T-cell (primary cell): Measurements from ENCODE around the gene RNPEPL1. TPM values are rescaled to one million over a fixed set of nuclear protein-coding genes. Genes with fewer than 3 reads are reported as not detected.
"Not testable (repeated sequence)": the region's sequence is repeated elsewhere in the genome, so short reads cannot be mapped to it uniquely, and the experiment has no call there.

Source experiments
- ATAC-seq, 4 experiments: fragments of 200-7000 bp in 3 of 4; fragments of 150-1000 bp in 1 of 4; cut with Tn5 transposase; replicated peaks in 1 of 4; 1 replicate in 3 of 4; 2 replicates in 1 of 4; pipeline ENCODE4 v1.10.0; 2021; ENCODE audit warnings: moderate library complexity in 3 of 4, mild to moderate bottlenecking in 2 of 4, moderate number of reproducible peaks in 1 of 4
- CTCF ChIA-PET, 2 donors: fragments of 300-600 bp; sonication (Branson Sonifier 250); formaldehyde crosslinking; loops; one replicate each; lab custom pipeline; 2022; ENCODE audit warnings: antibody characterized with exemption in 2 of 2; lab: Charles Lee
- POLR2A ChIA-PET, 2 donors: fragments of 300-600 bp; sonication (Branson Sonifier 250); formaldehyde crosslinking; loops; one replicate each; lab custom pipeline; 2022; ENCODE audit warnings: antibody characterized with exemption in 2 of 2; lab: Charles Lee
- DNase-seq, 35 experiments: peaks; one replicate each; pipeline versions ENCODE4 v3.0.0 to v3.0.0-alpha.2; 2013 to 2023
- H3K27ac ChIP-seq: one replicate; pipeline ENCODE4 v1.5.1; 2013; ENCODE audit warnings: low read length
- H3K27me3 ChIP-seq, 2 experiments: replicated peaks in 1 of 2; 1 replicate in 1 of 2; 2 replicates in 1 of 2; pipeline versions ENCODE4 v1.6.1 to v1.7.0; 2013; ENCODE audit warnings: low read length in 1 of 2, mixed read lengths in 1 of 2; ENCODE audit not compliant: control insufficient read depth in 2 of 2, insufficient read depth in 2 of 2; ENCODE audit errors: extremely low read depth in 1 of 2
- H3K36me3 ChIP-seq, 2 donors: 1 replicate in 1 of 2; 2 replicates in 1 of 2; pipeline versions ENCODE4 v1.6.1 to v1.7.0; 2013; ENCODE audit warnings: low read length in 1 of 2; ENCODE audit not compliant: control insufficient read depth in 2 of 2, insufficient read depth in 1 of 2; ENCODE audit errors: extremely low read depth in 1 of 2
- H3K4me1 ChIP-seq, 2 experiments: 1 replicate in 1 of 2; 2 replicates in 1 of 2; pipeline versions ENCODE4 v1.6.1 to v1.7.0; 2013; ENCODE audit warnings: low read length in 2 of 2, mixed read lengths in 1 of 2; ENCODE audit not compliant: insufficient read depth in 2 of 2, control insufficient read depth in 1 of 2; ENCODE audit errors: extremely low read depth in 1 of 2
- H3K4me3 ChIP-seq, 2 donors: 1 replicate in 1 of 2; 2 replicates in 1 of 2; pipeline versions ENCODE4 v1.5.1 to v1.7.0; 2013; ENCODE audit warnings: mild to moderate bottlenecking in 2 of 2, low read length in 1 of 2, moderate library complexity in 1 of 2; ENCODE audit not compliant: control insufficient read depth in 1 of 2; ENCODE audit errors: extremely low read depth in 1 of 2
- H3K9me3 ChIP-seq: 2 replicates; pipeline ENCODE4 v1.7.0; 2013
- H3K27ac Mint-ChIP-seq, 2 donors: one replicate each; pipeline ENCODE4 v1.8.0; 2020 to 2021; ENCODE audit warnings: mild to moderate bottlenecking in 2 of 2, mixed read lengths in 2 of 2
- H3K27me3 Mint-ChIP-seq, 2 donors: one replicate each; pipeline ENCODE4 v1.8.0; 2021 to 2022; ENCODE audit warnings: mixed read lengths in 2 of 2
- H3K36me3 Mint-ChIP-seq: one replicate; pipeline ENCODE4 v1.8.0; 2021; ENCODE audit warnings: mixed read lengths
- H3K4me1 Mint-ChIP-seq, 3 donors: one replicate each; pipeline ENCODE4 v1.8.0; 2020 to 2022; ENCODE audit warnings: mixed read lengths in 3 of 3, mild to moderate bottlenecking in 1 of 3
- H3K4me3 Mint-ChIP-seq, 3 donors: one replicate each; pipeline ENCODE4 v1.8.0; 2020 to 2022; ENCODE audit warnings: mild to moderate bottlenecking in 3 of 3, mixed read lengths in 3 of 3, moderate library complexity in 3 of 3
- H3K9me3 Mint-ChIP-seq, 3 donors: one replicate each; pipeline ENCODE4 v1.8.0; 2020 to 2022; ENCODE audit warnings: mixed read lengths in 3 of 3
- WGBS: methylation state at CpG from one replicate; pipeline ENCODE4 v1.1.5; 2013; ENCODE audit warnings: missing lambda C conversion rate; ENCODE audit not compliant: insufficient coverage; 5-methylcytosine and 5-hydroxymethylcytosine counted together
- total RNA-seq, 35 experiments: library from RNA in 6 of 35; stranded (reverse) in 6 of 35; fragments of 120-200 nt in 1 of 35; gene quantifications; one replicate each; pipeline versions ENCODE4 v1.2.1 to v1.2.4 and lab custom pipeline; 2013 to 2026

The RNPEPL1 gene
- total RNA-seq, 5 donors from 2014 or later (not counting 1 experiment from before 2014, with no cell fraction given) = 87.6 to 202 (median 189) TPM

- Mint-ChIP-seq H3K36me3 (peaks cover 63% of the 10 kb centered on the region), H3K27me3 (no peaks in the 10 kb centered on the region), H3K9me3 (no peaks in the 10 kb centered on the region), H3K27ac (no peak overlapping the region), H3K4me1 (peaks cover 8 to 19% (median 18%) of the 10 kb centered on the region in 3 donors), H3K4me3 (no peak overlapping the region)
- Histone ChIP-seq H3K4me1 (no peaks in the 10 kb centered on the region), H3K27me3 (no peaks in the 10 kb centered on the region), H3K9me3 (no peaks in the 10 kb centered on the region), H3K4me3 (no peak overlapping the region), H3K36me3 (peaks cover 0 to 29% of the 10 kb centered on the region in 2 donors), H3K27ac (no peak overlapping the region)
- ATAC-seq (no peak), DNase-seq (no peak)
- CTCF ChIA-PET = no interaction called here
- POLR2A ChIA-PET = interaction anchor here in 1 of 2 donors (1.1 kb wide), 1 partner anchor 27 kb away, joined by 3 read pairs; no protein-coding TSS in a partner anchor
- WGBS = 98% methylated on average over 23 of the region's 43 CpGs
Measured at GRCh38 chr2:240538031-240538780, 30.1 kb upstream of the RNPEPL1 start.

DNA sequence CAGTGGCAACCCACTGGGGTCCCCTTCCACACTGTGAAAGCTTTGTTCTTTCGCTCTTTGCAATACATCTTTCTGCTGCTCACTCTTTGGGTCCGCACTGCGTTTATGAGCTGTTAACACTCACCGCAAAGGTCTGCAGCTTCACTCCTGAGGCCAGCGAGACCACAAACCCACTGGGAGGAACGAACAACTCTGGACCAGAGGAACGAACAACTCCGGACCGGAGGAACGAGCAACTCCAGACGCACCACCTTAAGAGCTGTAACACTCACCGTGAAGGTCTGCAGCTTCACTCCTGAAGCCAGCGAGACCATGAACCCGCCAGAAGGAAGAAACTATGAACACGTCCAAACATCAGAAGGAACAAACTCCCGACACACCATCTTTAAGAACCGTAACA, 29.2 kb upstream of the RNPEPL1 start:
- POLR2A ChIA-PET = interaction anchor here in 1 of 2 donors (1.1 kb wide), 1 partner anchor 26 kb away, joined by 3 read pairs; no protein-coding TSS in a partner anchor
- CTCF ChIA-PET = interaction anchor here in 1 of 2 donors (0.6 kb wide), 1 partner anchor 25 kb away, joined by 3 read pairs; no protein-coding TSS in a partner anchor

GRCh38 chr2:240539906-240540305, 28.4 kb upstream of the RNPEPL1 start:
- ATAC-seq = no peak
- no peaks in the 10 kb centered on the region for H3K9me3 ChIP-seq
- H3K27ac ChIP-seq = no peak overlapping the region
- H3K27me3 Mint-ChIP-seq = no peaks in the 10 kb centered on the region
- H3K4me1 Mint-ChIP-seq = peaks cover 11 to 22% (median 19%) of the 10 kb centered on the region in 3 donors
- H3K4me1 ChIP-seq = no peaks in the 10 kb centered on the region
- H3K9me3 Mint-ChIP-seq = no peaks in the 10 kb centered on the region
- H3K36me3 ChIP-seq = peaks cover 0 to 27% of the 10 kb centered on the region in 2 donors
- H3K4me3 Mint-ChIP-seq = no peak overlapping the region
- peaks cover 56% of the 10 kb centered on the region for H3K36me3 Mint-ChIP-seq
- no peak for DNase-seq
- POLR2A ChIA-PET = no interaction called here
- H3K4me3 ChIP-seq = no peak overlapping the region
- H3K27ac Mint-ChIP-seq = no peak overlapping the region
- CTCF ChIA-PET = no interaction called here
- H3K27me3 ChIP-seq = no peaks in the 10 kb centered on the region

More for the DNA sequence above, 29.2 kb upstream of the RNPEPL1 start:
- H3K27ac Mint-ChIP-seq, H3K9me3 ChIP-seq, H3K27ac ChIP-seq, H3K4me3 Mint-ChIP-seq, H3K4me1 ChIP-seq, DNase-seq, H3K4me3 ChIP-seq, H3K27me3 Mint-ChIP-seq, H3K9me3 Mint-ChIP-seq, H3K27me3 ChIP-seq, ATAC-seq: not testable (repeated sequence)
- WGBS = over 99% methylated on average over 16 of the region's 17 CpGs
- H3K4me1 Mint-ChIP-seq = peaks cover 8 to 19% (median 19%) of the 10 kb centered on the region in 3 donors
- H3K36me3 ChIP-seq = peaks cover 0 to 29% of the 10 kb centered on the region in 2 donors
- peaks cover 59% of the 10 kb centered on the region for H3K36me3 Mint-ChIP-seq

DNA sequence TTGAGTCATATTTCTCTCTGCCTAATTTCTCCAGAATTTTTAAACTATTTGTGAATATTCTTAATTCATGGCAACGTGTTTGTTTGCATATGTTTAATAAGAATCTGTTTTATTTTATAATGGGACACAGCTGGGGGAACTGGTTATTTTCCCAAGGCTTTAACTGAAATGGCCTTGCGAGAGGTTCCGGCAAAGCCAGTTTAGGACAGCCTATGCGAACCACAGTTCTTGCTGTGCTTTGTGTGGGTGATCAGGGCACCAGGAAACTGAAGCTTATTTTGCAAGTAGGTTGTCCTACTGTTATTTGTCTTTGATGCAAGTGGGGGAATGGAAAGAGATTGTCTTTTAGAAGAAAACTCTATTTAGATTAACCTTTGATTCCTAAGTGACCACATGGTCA, 17.0 kb upstream of the RNPEPL1 start:
- Mint-ChIP-seq H3K36me3 (peaks cover 30% of the 10 kb centered on the region), H3K27ac (peak overlapping the region in 1 of 2 donors; percentile 66), H3K4me3 (no peak overlapping the region), H3K9me3 (no peaks in the 10 kb centered on the region), H3K4me1 (peaks cover 4 to 16% (median 11%) of the 10 kb centered on the region in 3 donors), H3K27me3 (no peaks in the 10 kb centered on the region)
- ChIA-PET CTCF (no interaction called here), POLR2A (interaction anchor here in 1 of 2 donors (0.6 kb wide), 2 partner anchors 65 to 552 kb away, joined by 3 to 7 read pairs; no protein-coding TSS in a partner anchor)
- peaks cover 12 to 33% of the 10 kb centered on the region in 2 donors for H3K36me3 ChIP-seq
- no peak overlapping the region for H3K4me3 ChIP-seq
- peaks cover 0 to 12% of the 10 kb centered on the region in 2 experiments for H3K4me1 ChIP-seq
- no peaks in the 10 kb centered on the region for H3K27me3 ChIP-seq
- no peak overlapping the region for H3K27ac ChIP-seq
- ATAC-seq (no peak), DNase-seq (no peak)
- H3K9me3 ChIP-seq = peaks cover 4% of the 10 kb centered on the region
- 93% methylated on average over 3 of the region's 4 CpGs for WGBS

DNA sequence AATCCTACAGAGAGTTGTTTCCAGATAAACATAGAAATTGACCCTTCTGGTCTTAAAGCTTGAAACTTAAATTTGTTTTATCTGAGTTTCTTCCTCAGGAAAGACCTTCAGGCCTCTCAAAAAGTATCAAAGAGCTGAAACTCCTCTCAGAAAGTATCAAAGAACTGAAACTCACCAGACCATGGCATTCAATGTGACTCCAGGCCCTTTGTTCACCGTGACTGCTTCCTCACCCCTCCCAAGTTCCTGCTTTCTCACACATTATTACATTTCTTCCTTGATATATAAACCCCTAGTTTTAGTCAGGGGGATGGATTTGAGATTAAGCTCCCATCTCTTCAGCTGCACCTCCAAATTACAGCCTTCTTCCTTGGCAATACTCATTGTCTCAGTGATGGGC, 16.5 kb upstream of the RNPEPL1 start:
- peaks cover 4% of the 10 kb centered on the region for H3K9me3 ChIP-seq
- Mint-ChIP-seq H3K27me3 (no peaks in the 10 kb centered on the region), H3K4me1 (peaks cover 9 to 21% (median 16%) of the 10 kb centered on the region in 3 donors), H3K36me3 (peaks cover 30% of the 10 kb centered on the region), H3K9me3 (no peaks in the 10 kb centered on the region), H3K27ac (no peak overlapping the region), H3K4me3 (no peak overlapping the region)
- no CpG with 5 or more reads among the region's 1 CpG for WGBS
- no peak overlapping the region for H3K4me3 ChIP-seq
- CTCF ChIA-PET = no interaction called here
- no peak overlapping the region for H3K27ac ChIP-seq
- ATAC-seq (no peak), DNase-seq (no peak)
- H3K27me3 ChIP-seq = no peaks in the 10 kb centered on the region
- peaks cover 12 to 33% of the 10 kb centered on the region in 2 donors for H3K36me3 ChIP-seq
- peaks cover under 1 to 17% of the 10 kb centered on the region in 2 experiments for H3K4me1 ChIP-seq
- POLR2A ChIA-PET = interaction anchor here in 1 of 2 donors (0.6 kb wide), 1 partner anchor 552 kb away, joined by 7 read pairs; no protein-coding TSS in a partner anchor

- no peaks in the 10 kb centered on the region for H3K9me3 Mint-ChIP-seq
- no peaks in the 10 kb centered on the region for H3K27me3 Mint-ChIP-seq
- ChIA-PET POLR2A (no interaction called here), CTCF (no interaction called here)
- peaks cover 14 to 35% of the 10 kb centered on the region in 2 donors for H3K36me3 ChIP-seq
- H3K4me1 Mint-ChIP-seq = peaks cover 22 to 33% (median 25%) of the 10 kb centered on the region in 3 donors
- H3K4me1 ChIP-seq = peaks cover 11 to 39% of the 10 kb centered on the region in 2 experiments
- DNase-seq = peak in 1 of 35 experiments; percentile 4
- H3K36me3 Mint-ChIP-seq = peaks cover 33% of the 10 kb centered on the region
- H3K4me3 Mint-ChIP-seq = no peak overlapping the region
- ATAC-seq = no peak
- H3K4me3 ChIP-seq = no peak overlapping the region
- no peak overlapping the region for H3K27ac Mint-ChIP-seq
- H3K27ac ChIP-seq = no peak overlapping the region
- 92% methylated on average over 5 of the region's 7 CpGs for WGBS
- H3K27me3 ChIP-seq = no peaks in the 10 kb centered on the region
- peaks cover 4% of the 10 kb centered on the region for H3K9me3 ChIP-seq
Measured at GRCh38 chr2:240553956-240554480, 14.3 kb upstream of the RNPEPL1 start.
